GM21526 (cell line): ENCODE measurements around the gene PEMT.

ENCODE experiments used
- ATAC-seq: cut with Tn5 transposase; IDR thresholded peaks from one replicate; pipeline ENCODE4 v1.9.1; 2021; ENCODE audit warnings: moderate library complexity; ENCODE audit not compliant: unreplicated experiment, low FRiP score

PEMT gene

GRCh38 chr17:17538417-17539391 lies 52.8 kb downstream of the PEMT start:
- ATAC-seq, result no peak

GRCh38 chr17:17537311-17538099 lies 54.0 kb downstream of the PEMT start:
- no peak for ATAC-seq

- no peak for ATAC-seq
Measured at GRCh38 chr17:17536702-17537101, 54.8 kb downstream of the PEMT start.

GRCh38 chr17:17535957-17536356 lies 55.6 kb downstream of the PEMT start:
- ATAC-seq, result no peak

GRCh38 chr17:17533901-17534441 lies 57.5 kb downstream of the PEMT start:
- no peak for ATAC-seq

- ATAC-seq, result no peak
Measured at GRCh38 chr17:17532991-17533390, 58.5 kb downstream of the PEMT start.

- ATAC-seq, result no peak
Measured at GRCh38 chr17:17531156-17531555, 60.4 kb downstream of the PEMT start.

GRCh38 chr17:17528696-17529652 lies 62.5 kb downstream of the PEMT start:
- no peak for ATAC-seq

GRCh38 chr17:17527956-17528500 lies 63.5 kb downstream of the PEMT start:
- no peak for ATAC-seq

- no peak for ATAC-seq
Measured at GRCh38 chr17:17527534-17527933, 64.0 kb downstream of the PEMT start.

GRCh38 chr17:17526369-17526768 lies 65.1 kb downstream of the PEMT start:
- ATAC-seq, result no peak

- no peak for ATAC-seq
Measured at GRCh38 chr17:17525956-17526355, 65.6 kb downstream of the PEMT start.

- ATAC-seq, result no peak
Measured at GRCh38 chr17:17525311-17525710, 66.2 kb downstream of the PEMT start.

GRCh38 chr17:17523731-17524490 lies 67.6 kb downstream of the PEMT start:
- no peak for ATAC-seq

GRCh38 chr17:17523001-17523730 lies 68.3 kb downstream of the PEMT start:
- ATAC-seq, result no peak

GRCh38 chr17:17520599-17521232 lies 70.8 kb downstream of the PEMT start:
- ATAC-seq, result no peak

- no peak for ATAC-seq
Measured at GRCh38 chr17:17519886-17520285, 71.6 kb downstream of the PEMT start.

GRCh38 chr17:17518951-17519350 lies 72.6 kb downstream of the PEMT start:
- ATAC-seq, result no peak
